HepG2 (cell line): ENCODE measurements around the gene TBXAS1. TPM values are rescaled to one million over a fixed set of nuclear protein-coding genes. Genes with fewer than 3 reads are reported as not detected.

Experiments used
- DNMT1 ChIP-seq: sonication (generic); formaldehyde crosslinking; IDR thresholded peaks from 2 replicates; pipeline ENCODE4 v1.5.1; 2020; ENCODE audit warnings: mild to moderate bottlenecking, missing genetic modification reagents
- FOXK2 ChIP-seq: fragments of 450-650 bp; IDR thresholded peaks from 2 replicates; pipeline ENCODE4 v1.6.1; 2016
- GATAD1 ChIP-seq: IDR thresholded peaks from 2 replicates; pipeline ENCODE4 v1.6.1; 2016; ENCODE audit warnings: missing genetic modification reagents, missing compliant biosample characterization
- GATAD2A ChIP-seq: IDR thresholded peaks from 2 replicates; pipeline ENCODE4 v1.6.1; 2016
- MTF1 ChIP-seq: sonication (generic); formaldehyde crosslinking; IDR thresholded peaks from 2 replicates; pipeline ENCODE4 v1.5.0; 2020; ENCODE audit warnings: missing genetic modification reagents
- NONO ChIP-seq, 2 experiments: fragments of 450-650 bp in 1 of 2; sonication (generic) in 1 of 2; formaldehyde crosslinking in 1 of 2; IDR thresholded peaks in 1 of 2; conservative IDR thresholded peaks in 1 of 2; 2 replicates each; pipeline versions ENCODE4 v1.6.1 to v1.8.0; 2017 to 2022; ENCODE audit warnings: mild to moderate bottlenecking in 1 of 2, missing genetic modification reagents in 1 of 2, moderate library complexity in 1 of 2
- RERE ChIP-seq: IDR thresholded peaks from 2 replicates; pipeline ENCODE4 v1.6.1; 2016; ENCODE audit warnings: low read depth, missing genetic modification reagents, missing compliant biosample characterization
- SOX13 ChIP-seq, 3 experiments: fragments of 450-650 bp in 1 of 3; sonication (generic) in 1 of 3; formaldehyde crosslinking in 1 of 3; IDR thresholded peaks in 2 of 3; conservative IDR thresholded peaks in 1 of 3; 2 replicates each; pipeline versions ENCODE4 v1.5.0 to v1.6.1; 2016 to 2020; ENCODE audit warnings: antibody characterized with exemption in 1 of 3, mild to moderate bottlenecking in 1 of 3, missing compliant biosample characterization in 1 of 3, missing genetic modification reagents in 1 of 3, moderate library complexity in 1 of 3
- XRCC5 ChIP-seq: fragments of 200-400 bp; formaldehyde crosslinking; optimal IDR thresholded peaks from 2 replicates; pipeline ENCODE3; 2017; ENCODE audit warnings: mild to moderate bottlenecking, low read length
- ZMYM4 ChIP-seq: sonication (generic); formaldehyde crosslinking; IDR thresholded peaks from 2 replicates; pipeline ENCODE4 v1.8.1; 2023; ENCODE audit warnings: mild to moderate bottlenecking, missing genetic modification reagents
- ZNF878 ChIP-seq: sonication (generic); formaldehyde crosslinking; IDR thresholded peaks from 2 replicates; pipeline ENCODE4 v1.8.1; 2023; ENCODE audit warnings: mild to moderate bottlenecking, missing genetic modification reagents, moderate library complexity
- ZSCAN25 ChIP-seq: sonication (generic); formaldehyde crosslinking; IDR thresholded peaks from 2 replicates; pipeline ENCODE4 v1.8.0; 2022; ENCODE audit warnings: mild to moderate bottlenecking, missing genetic modification reagents
- polyA plus RNA-seq, 8 experiments: library from polyadenylated mRNA; depleted of rRNA in 3 of 8; stranded (reverse) in 7 of 8; unstranded in 1 of 8; fragments of >200 nt; fragmentation: Illumina TruSeq in 4 of 8; extraction: Trizol in 4 of 8; gene quantifications; 2 replicates each; pipeline versions ENCODE4 v1.2.1 to v1.2.3, GENCODE V29; 2011 to 2016; ENCODE audit warnings: low read depth in 4 of 8, missing spikeins in 1 of 8, mixed read lengths in 1 of 8; ENCODE audit not compliant: insufficient read depth in 1 of 8
- total RNA-seq, 5 experiments: library from RNA; depleted of rRNA; stranded (reverse); fragments of >200 nt; fragmentation: Illumina TruSeq; extraction: Trizol; gene quantifications; 2 replicates each; pipeline ENCODE4 v1.2.3, GENCODE V29; 2016; ENCODE audit warnings: low read depth in 1 of 5
- TF ChIP-seq, protein P1 (sequence below): IDR thresholded peaks from 2 replicates; pipeline ENCODE4 v1.6.1; 2016; ENCODE audit warnings: missing compliant biosample characterization, missing genetic modification reagents, borderline replicate concordance
- TF ChIP-seq, protein P2 (sequence below): sonication (generic); formaldehyde crosslinking; IDR thresholded peaks from 2 replicates; pipeline ENCODE4 v1.4.0; 2020; ENCODE audit warnings: mild to moderate bottlenecking, missing genetic modification reagents
- TF ChIP-seq, protein P3 (sequence below): sonication (generic); formaldehyde crosslinking; IDR thresholded peaks from 2 replicates; pipeline ENCODE4 v1.4.0; 2020; ENCODE audit warnings: missing genetic modification reagents, borderline replicate concordance

Gene TBXAS1
- total and polyA plus RNA-seq, 2 of the 13 experiments (the other 11 are each of a cell fraction or from before 2014, with no cell fraction given) = 4.0 to 4.9 TPM

GRCh38 chr7:140005754-140006503 lies 176.9 kb downstream of the TBXAS1 start (continued):
- TF ChIP-seq DNMT1 = no peak
- peak; percentile 90 for TF ChIP-seq XRCC5
- 0 out of 2 replicates have a peak, but pooled peaks have one; percentile 26 for TF ChIP-seq GATAD1 (CRISPR knock-in tag)
- peak; percentile 46; the same call in 1 of the 2 replicates for TF ChIP-seq ZMYM4
- TF ChIP-seq, protein P1, sequence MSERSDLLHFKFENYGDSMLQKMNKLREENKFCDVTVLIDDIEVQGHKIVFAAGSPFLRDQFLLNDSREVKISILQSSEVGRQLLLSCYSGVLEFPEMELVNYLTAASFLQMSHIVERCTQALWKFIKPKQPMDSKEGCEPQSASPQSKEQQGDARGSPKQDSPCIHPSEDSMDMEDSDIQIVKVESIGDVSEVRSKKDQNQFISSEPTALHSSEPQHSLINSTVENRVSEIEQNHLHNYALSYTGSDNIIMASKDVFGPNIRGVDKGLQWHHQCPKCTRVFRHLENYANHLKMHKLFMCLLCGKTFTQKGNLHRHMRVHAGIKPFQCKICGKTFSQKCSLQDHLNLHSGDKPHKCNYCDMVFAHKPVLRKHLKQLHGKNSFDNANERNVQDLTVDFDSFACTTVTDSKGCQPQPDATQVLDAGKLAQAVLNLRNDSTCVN (CRISPR knock-in tag) = no peak
- no peak; the same call in 1 of the 2 replicates for TF ChIP-seq ZNF878 (CRISPR knock-in tag)
- no peak for TF ChIP-seq MTF1 (CRISPR knock-in tag)
- TF ChIP-seq GATAD2A (CRISPR knock-in tag) = peak; percentile 21; the same call in 1 of the 2 replicates
- peak; percentile 62; the same call in 1 of the 2 replicates for TF ChIP-seq ZSCAN25 (CRISPR knock-in tag)
- TF ChIP-seq, protein P2, sequence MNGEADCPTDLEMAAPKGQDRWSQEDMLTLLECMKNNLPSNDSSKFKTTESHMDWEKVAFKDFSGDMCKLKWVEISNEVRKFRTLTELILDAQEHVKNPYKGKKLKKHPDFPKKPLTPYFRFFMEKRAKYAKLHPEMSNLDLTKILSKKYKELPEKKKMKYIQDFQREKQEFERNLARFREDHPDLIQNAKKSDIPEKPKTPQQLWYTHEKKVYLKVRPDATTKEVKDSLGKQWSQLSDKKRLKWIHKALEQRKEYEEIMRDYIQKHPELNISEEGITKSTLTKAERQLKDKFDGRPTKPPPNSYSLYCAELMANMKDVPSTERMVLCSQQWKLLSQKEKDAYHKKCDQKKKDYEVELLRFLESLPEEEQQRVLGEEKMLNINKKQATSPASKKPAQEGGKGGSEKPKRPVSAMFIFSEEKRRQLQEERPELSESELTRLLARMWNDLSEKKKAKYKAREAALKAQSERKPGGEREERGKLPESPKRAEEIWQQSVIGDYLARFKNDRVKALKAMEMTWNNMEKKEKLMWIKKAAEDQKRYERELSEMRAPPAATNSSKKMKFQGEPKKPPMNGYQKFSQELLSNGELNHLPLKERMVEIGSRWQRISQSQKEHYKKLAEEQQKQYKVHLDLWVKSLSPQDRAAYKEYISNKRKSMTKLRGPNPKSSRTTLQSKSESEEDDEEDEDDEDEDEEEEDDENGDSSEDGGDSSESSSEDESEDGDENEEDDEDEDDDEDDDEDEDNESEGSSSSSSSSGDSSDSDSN (CRISPR knock-in tag) = peak; percentile 52
- no peak for TF ChIP-seq FOXK2
- no peak for TF ChIP-seq RERE (CRISPR knock-in tag)
- no peak for TF ChIP-seq NONO (IDR thresholded peaks at IDR 0.05)
- peak; percentile 37; the same call in 1 of the 2 replicates for TF ChIP-seq NONO (CRISPR knock-in tag; conservative IDR thresholded peaks at IDR 0.05)
- TF ChIP-seq, protein P3, sequence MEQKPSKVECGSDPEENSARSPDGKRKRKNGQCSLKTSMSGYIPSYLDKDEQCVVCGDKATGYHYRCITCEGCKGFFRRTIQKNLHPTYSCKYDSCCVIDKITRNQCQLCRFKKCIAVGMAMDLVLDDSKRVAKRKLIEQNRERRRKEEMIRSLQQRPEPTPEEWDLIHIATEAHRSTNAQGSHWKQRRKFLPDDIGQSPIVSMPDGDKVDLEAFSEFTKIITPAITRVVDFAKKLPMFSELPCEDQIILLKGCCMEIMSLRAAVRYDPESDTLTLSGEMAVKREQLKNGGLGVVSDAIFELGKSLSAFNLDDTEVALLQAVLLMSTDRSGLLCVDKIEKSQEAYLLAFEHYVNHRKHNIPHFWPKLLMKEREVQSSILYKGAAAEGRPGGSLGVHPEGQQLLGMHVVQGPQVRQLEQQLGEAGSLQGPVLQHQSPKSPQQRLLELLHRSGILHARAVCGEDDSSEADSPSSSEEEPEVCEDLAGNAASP (CRISPR knock-in tag) = no peak
- no peak for TF ChIP-seq SOX13 (IDR thresholded peaks at IDR 0.05)
- TF ChIP-seq SOX13 (CRISPR knock-in tag; conservative IDR thresholded peaks at IDR 0.05 in 1 of 2, IDR thresholded peaks at IDR 0.05 in 1 of 2) = no peak
